Ishikawa (cell line): ENCODE results near the gene SAMSN1.

Experiments used
- CEBPB ChIP-seq: IDR thresholded peaks from 2 replicates; pipeline ENCODE4 v1.6.1; 2012
- CREB1 ChIP-seq: IDR thresholded peaks from 2 replicates; pipeline ENCODE4 v1.6.1; 2012; ENCODE audit warnings: low read depth
- EGR1 ChIP-seq: IDR thresholded peaks from 2 replicates; pipeline ENCODE4 v1.6.1; 2012
- EP300 ChIP-seq: IDR thresholded peaks from 2 replicates; pipeline ENCODE4 v1.6.1; 2012; ENCODE audit warnings: borderline replicate concordance
- FOXM1 ChIP-seq: IDR thresholded peaks from 2 replicates; pipeline ENCODE4 v1.6.1; 2012; ENCODE audit warnings: low read depth, borderline replicate concordance
- MAX ChIP-seq: IDR thresholded peaks from 2 replicates; pipeline ENCODE4 v1.6.1; 2012
- NFIC ChIP-seq: IDR thresholded peaks from 2 replicates; pipeline ENCODE4 v1.6.1; 2012
- RAD21 ChIP-seq: IDR thresholded peaks from 2 replicates; pipeline ENCODE4 v1.6.1; 2012; ENCODE audit warnings: low read depth
- REST ChIP-seq: IDR thresholded peaks from 2 replicates; pipeline ENCODE4 v1.6.1; 2012; ENCODE audit warnings: low read depth, mild to moderate bottlenecking
- TAF1 ChIP-seq: IDR thresholded peaks from 2 replicates; pipeline ENCODE4 v1.6.1; 2012; ENCODE audit warnings: low read depth, mild to moderate bottlenecking
- TCF12 ChIP-seq: IDR thresholded peaks from 2 replicates; pipeline ENCODE4 v1.6.1; 2012; ENCODE audit warnings: low read depth
- TEAD4 ChIP-seq: IDR thresholded peaks from 2 replicates; pipeline ENCODE4 v1.6.1; 2012
- USF1 ChIP-seq: IDR thresholded peaks from 2 replicates; pipeline ENCODE4 v1.6.1; 2012
- YY1 ChIP-seq: IDR thresholded peaks from 2 replicates; pipeline ENCODE4 v1.6.1; 2012; ENCODE audit warnings: low read depth
- ZBTB7A ChIP-seq: IDR thresholded peaks from 2 replicates; pipeline ENCODE4 v1.6.1; 2012; ENCODE audit warnings: low read depth

SAMSN1 gene

DNA sequence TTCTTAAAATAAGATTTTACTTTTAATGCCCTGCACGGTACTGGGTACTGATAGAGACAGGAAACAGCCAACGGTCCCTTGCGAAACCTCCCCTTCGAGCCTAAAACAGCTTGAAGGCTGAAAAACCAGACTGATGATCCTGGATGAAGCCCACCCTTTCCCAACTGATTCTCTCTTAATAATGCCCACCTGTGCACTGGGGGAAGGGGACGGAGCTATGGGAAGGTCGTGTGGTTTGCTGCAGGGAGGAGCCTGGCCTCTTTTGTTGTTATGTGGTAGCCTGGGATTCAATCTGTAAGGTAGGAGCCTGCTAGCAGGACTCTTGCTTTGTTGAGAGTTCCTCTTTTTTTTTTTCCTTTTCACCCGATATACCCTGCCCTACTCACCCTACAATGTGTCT lies 25.6 kb downstream of the SAMSN1 start:
- TF ChIP-seq USF1 (no peak), EGR1 (no peak), RAD21 (no peak), TEAD4 (no peak), REST (no peak), CREB1 (no peak), CEBPB (no peak), TAF1 (no peak), TCF12 (no peak), EP300 (no peak), NFIC (no peak), YY1 (no peak)

- no peak for TF ChIP-seq YY1
- TF ChIP-seq MAX, result no peak
- no peak for TF ChIP-seq RAD21
- TF ChIP-seq CEBPB, result no peak
Measured at GRCh38 chr21:14519000-14519399, 27.1 kb downstream of the SAMSN1 start.

DNA sequence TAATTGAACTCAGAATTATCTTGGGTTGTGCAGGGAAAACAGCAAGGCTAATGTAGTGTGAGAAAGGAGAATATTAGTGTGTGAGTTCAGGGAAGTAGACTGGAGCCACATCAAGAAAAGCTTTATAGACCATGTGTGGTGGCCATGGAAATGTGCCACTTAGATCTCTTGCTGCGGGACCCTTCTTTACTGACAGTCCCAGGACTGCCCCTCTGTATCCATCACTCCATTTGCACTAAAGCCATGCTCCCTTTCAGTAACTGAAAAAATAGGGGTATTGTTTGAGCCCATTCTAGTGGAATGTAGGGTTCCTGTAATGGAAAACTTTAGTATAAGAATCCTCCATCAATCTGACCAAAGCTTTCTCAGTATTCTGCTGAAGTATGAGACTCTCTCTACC lies 32.3 kb downstream of the SAMSN1 start:
- TF ChIP-seq ZBTB7A (no peak), CEBPB (no peak), CREB1 (no peak), TAF1 (no peak), EP300 (no peak), TCF12 (no peak), YY1 (no peak), MAX (no peak), REST (no peak), USF1 (no peak), RAD21 (no peak), TEAD4 (no peak), EGR1 (no peak), NFIC (no peak), FOXM1 (no peak)

- TF ChIP-seq MAX (no peak), RAD21 (no peak)
Measured at GRCh38 chr21:14500873-14501272, 45.2 kb downstream of the SAMSN1 start.

GRCh38 chr21:14499316-14499715 lies 46.8 kb downstream of the SAMSN1 start:
- no peak for TF ChIP-seq TCF12
- TF ChIP-seq TAF1, result no peak
- TF ChIP-seq TEAD4, result no peak
- TF ChIP-seq YY1, result no peak
- TF ChIP-seq EP300, result no peak

DNA sequence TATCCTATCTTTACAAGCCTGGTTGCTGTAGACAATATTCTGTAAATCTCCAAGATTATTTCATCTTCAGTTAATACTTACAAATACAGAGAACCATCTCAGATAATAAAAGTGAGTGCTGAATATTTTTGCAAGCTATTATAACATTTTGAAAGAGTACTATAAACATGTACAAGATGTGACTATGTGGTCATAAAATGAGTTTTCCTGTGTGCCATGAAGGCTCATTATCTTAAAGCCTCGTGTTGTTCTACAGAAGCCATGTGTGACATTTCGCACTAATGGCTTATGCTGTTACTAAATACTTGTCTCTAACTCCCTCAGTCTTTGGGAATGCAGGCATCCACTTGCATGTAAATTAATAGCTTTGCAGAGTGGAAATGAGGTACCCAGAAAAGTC lies 48.3 kb downstream of the SAMSN1 start:
- no peak for TF ChIP-seq YY1
- no peak for TF ChIP-seq MAX

DNA sequence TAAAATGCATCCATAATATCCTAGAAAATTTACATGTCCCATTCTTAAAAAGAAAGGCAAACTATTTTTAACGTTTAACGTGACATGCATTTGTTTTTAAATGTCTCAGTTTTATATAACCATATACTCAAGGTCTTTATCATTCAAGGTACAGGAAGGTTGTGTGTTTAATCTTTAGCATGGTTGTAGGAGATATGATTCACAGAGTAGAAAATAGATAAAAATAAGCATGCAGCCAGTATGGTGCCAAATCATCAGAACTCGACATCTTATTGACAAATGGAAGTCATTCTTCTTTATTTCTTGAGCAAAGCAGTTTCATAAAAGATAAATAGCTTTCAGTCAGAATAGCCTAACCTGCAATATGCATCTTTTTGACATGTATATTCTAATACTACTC lies 51.0 kb downstream of the SAMSN1 start:
- TF ChIP-seq TEAD4, result no peak
- no peak for TF ChIP-seq CEBPB
- no peak for TF ChIP-seq ZBTB7A
- no peak for TF ChIP-seq MAX
- TF ChIP-seq EGR1, result no peak
- no peak for TF ChIP-seq YY1
- TF ChIP-seq USF1, result no peak
- TF ChIP-seq REST, result no peak
- no peak for TF ChIP-seq RAD21
- TF ChIP-seq FOXM1, result no peak
- no peak for TF ChIP-seq NFIC
- TF ChIP-seq EP300, result no peak
- no peak for TF ChIP-seq CREB1
- no peak for TF ChIP-seq TCF12
- no peak for TF ChIP-seq TAF1
